ENCODE data around the gene CLEC4M.
"Not testable (repeated sequence)": the region's sequence is repeated elsewhere in the genome, so short reads cannot be mapped to it uniquely, and the experiment has no call there.

CLEC4M gene

DNA sequence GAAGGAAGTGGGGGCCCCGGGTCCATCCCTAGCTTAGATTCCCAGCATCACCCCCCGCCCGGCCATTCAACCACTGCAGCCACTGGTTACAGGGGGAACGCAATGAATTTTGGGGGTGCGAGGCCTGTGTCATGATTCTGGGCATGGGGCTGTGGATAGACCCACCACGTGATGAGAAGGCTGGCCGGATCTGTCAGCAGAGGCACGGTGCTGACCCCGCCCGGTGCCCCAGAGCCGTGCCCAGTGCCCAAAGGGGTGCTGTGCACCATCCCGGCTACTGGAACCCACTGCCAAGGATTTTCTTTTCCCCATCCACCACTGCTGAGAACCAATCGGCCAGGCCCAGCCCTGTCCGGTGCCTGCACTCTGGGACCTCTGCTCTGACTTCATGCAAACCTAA is 27.4 kb downstream of the CLEC4M start:
- H3K4ac ChIP-seq (ENCODE audit: low read depth, low read length) = no peak overlapping the region
- H3K56ac ChIP-seq (ENCODE audit: low read length) = no peak overlapping the region
- H3K79me2 ChIP-seq (ENCODE audit: control insufficient read depth, insufficient read depth, low read length) = no peaks in the 10 kb centered on the region
- no peak overlapping the region for H3K9ac ChIP-seq (ENCODE audit: low read length)
- no peak overlapping the region for H2BK15ac ChIP-seq (replicated peaks; ENCODE audit: low read depth)
- no peak overlapping the region for H3K27ac ChIP-seq (ENCODE audit: low read depth, low read length)
- peaks cover 21% of the 10 kb centered on the region for H3K27me3 ChIP-seq (ENCODE audit: insufficient read depth, low read length, poor library complexity)
- no peak overlapping the region for H2BK120ac ChIP-seq (ENCODE audit: low read depth, low read length)
- no peaks in the 10 kb centered on the region for H3K4me1 ChIP-seq (ENCODE audit: control insufficient read depth, low read depth, low read length)
- H3K4me3 ChIP-seq (ENCODE audit: low read length) = no peak overlapping the region
- H4K8ac ChIP-seq (ENCODE audit: low read depth, low read length) = no peak overlapping the region
- no peak overlapping the region for H2BK5ac ChIP-seq (ENCODE audit: low read length)
- H4K5ac ChIP-seq (ENCODE audit: low read length) = no peak overlapping the region
- H3K79me1 ChIP-seq (ENCODE audit: low read length) = no peaks in the 10 kb centered on the region
- H3K23ac ChIP-seq (ENCODE audit: low read length) = no peak overlapping the region
- H3K4me2 ChIP-seq (ENCODE audit: low read length) = no peak overlapping the region
- H2AK5ac ChIP-seq (ENCODE audit: low read length) = no peak overlapping the region
- DNase-seq = no peak
- no peak overlapping the region for H3K18ac ChIP-seq (ENCODE audit: low read length)
- WGBS (ENCODE audit: extremely low coverage, insufficient coverage, low lambda C conversion rate) = no CpG with 5 or more reads among the region's 14 CpGs
- no peaks in the 10 kb centered on the region for H3K36me3 ChIP-seq (ENCODE audit: control insufficient read depth, insufficient read depth, low read length)

DNA sequence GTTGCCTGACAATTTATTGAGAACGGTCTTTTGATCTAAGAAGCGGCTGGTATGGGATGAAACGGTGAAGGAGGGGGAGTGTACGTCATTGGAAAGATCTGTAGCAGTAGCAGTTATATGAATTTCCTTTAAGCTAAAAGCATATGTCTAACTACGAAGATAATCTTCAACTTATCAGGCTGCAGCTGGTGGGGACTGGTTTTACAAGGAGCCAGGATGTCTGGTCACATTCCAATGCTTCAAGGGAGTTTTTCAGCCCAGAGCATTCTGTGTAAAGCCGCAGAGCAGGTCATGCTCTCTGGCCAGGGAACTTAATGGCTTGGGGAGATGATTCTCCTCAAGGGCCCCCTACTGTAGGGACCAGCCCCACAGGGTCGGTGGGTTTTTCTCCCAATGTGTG is 29.2 kb downstream of the CLEC4M start:
- Histone ChIP-seq H3K27me3 (ENCODE audit: insufficient read depth, low read length, poor library complexity) (peaks cover 20% of the 10 kb centered on the region), H4K5ac (ENCODE audit: low read length) (no peak overlapping the region), H2BK5ac (ENCODE audit: low read length) (no peak overlapping the region), H3K27ac (ENCODE audit: low read depth, low read length) (no peak overlapping the region), H3K4me2 (ENCODE audit: low read length) (no peak overlapping the region), H2AK5ac (ENCODE audit: low read length) (no peak overlapping the region), H3K23ac (ENCODE audit: low read length) (no peak overlapping the region), H3K4me1 (ENCODE audit: control insufficient read depth, low read depth, low read length) (no peaks in the 10 kb centered on the region), H3K79me1 (ENCODE audit: low read length) (no peaks in the 10 kb centered on the region), H3K4me3 (ENCODE audit: low read length) (no peak overlapping the region), H3K18ac (ENCODE audit: low read length) (no peak overlapping the region), H3K4ac (ENCODE audit: low read depth, low read length) (no peak overlapping the region), H3K56ac (ENCODE audit: low read length) (no peak overlapping the region), H4K8ac (ENCODE audit: low read depth, low read length) (no peak overlapping the region), H2BK120ac (ENCODE audit: low read depth, low read length) (no peak overlapping the region), H3K36me3 (ENCODE audit: control insufficient read depth, insufficient read depth, low read length) (no peaks in the 10 kb centered on the region), H3K9ac (ENCODE audit: low read length) (no peak overlapping the region), H3K79me2 (ENCODE audit: control insufficient read depth, insufficient read depth, low read length) (no peaks in the 10 kb centered on the region), H2BK15ac (replicated peaks; ENCODE audit: low read depth) (no peak overlapping the region)
- DNase-seq = no peak
- WGBS (ENCODE audit: extremely low coverage, insufficient coverage, low lambda C conversion rate) = 100% methylated on average over 2 of the region's 7 CpGs

DNA sequence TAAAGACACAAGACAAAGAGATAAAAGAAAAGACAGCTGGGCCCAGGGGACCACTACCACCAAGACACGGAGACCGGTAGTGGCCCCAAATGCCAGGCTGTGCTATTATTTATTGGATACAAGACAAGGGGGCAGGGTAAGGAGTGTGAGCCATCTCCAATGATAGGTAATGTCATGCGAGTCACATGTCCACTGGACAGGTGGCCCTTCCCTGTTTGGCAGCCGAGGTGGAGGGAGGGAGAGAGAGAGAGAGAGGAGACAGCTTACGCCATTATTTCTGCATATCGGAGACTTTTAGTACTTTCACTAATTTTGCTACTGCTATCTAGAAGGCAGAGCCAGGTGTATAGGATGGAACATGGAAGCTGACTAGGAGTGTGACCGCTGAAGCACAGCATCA is 29.7 kb downstream of the CLEC4M start:
- no CpG with 5 or more reads among the region's 7 CpGs for WGBS (ENCODE audit: extremely low coverage, insufficient coverage, low lambda C conversion rate)
- H3K4me2 ChIP-seq (ENCODE audit: low read length); H3K23ac ChIP-seq (ENCODE audit: low read length); H3K36me3 ChIP-seq (ENCODE audit: control insufficient read depth, insufficient read depth, low read length); H2BK120ac ChIP-seq (ENCODE audit: low read depth, low read length); H3K56ac ChIP-seq (ENCODE audit: low read length); H2AK5ac ChIP-seq (ENCODE audit: low read length); H3K4ac ChIP-seq (ENCODE audit: low read depth, low read length); H4K8ac ChIP-seq (ENCODE audit: low read depth, low read length); DNase-seq; H2BK15ac ChIP-seq (replicated peaks; ENCODE audit: low read depth); H3K4me3 ChIP-seq (ENCODE audit: low read length); H3K9ac ChIP-seq (ENCODE audit: low read length); H3K27ac ChIP-seq (ENCODE audit: low read depth, low read length); H4K5ac ChIP-seq (ENCODE audit: low read length); H3K18ac ChIP-seq (ENCODE audit: low read length); H3K79me1 ChIP-seq (ENCODE audit: low read length); H3K79me2 ChIP-seq (ENCODE audit: control insufficient read depth, insufficient read depth, low read length); H2BK5ac ChIP-seq (ENCODE audit: low read length); H3K4me1 ChIP-seq (ENCODE audit: control insufficient read depth, low read depth, low read length): not testable (repeated sequence)
- peaks cover 16% of the 10 kb centered on the region for H3K27me3 ChIP-seq (ENCODE audit: insufficient read depth, low read length, poor library complexity)

DNA sequence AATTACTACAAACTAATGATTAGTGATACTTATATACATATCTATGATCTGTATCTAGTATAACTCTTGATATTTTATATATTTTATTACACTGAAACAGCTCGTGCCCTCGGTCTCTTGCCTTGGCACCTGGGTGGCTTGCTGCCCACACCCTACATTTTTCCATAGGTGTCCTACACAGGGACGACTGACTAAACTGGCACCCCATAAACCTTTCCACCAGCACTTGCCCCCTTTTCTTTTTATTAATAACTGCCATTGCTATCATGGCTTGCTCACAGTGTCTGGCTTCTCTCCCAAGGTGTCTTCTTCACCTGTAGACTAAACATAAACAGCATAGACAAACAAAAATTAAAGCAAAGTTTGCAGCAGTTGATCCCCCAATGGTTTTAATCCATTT is 30.4 kb downstream of the CLEC4M start:
- Histone ChIP-seq H3K27me3 (ENCODE audit: insufficient read depth, low read length, poor library complexity) (peaks cover 10% of the 10 kb centered on the region), H3K9ac (ENCODE audit: low read length) (no peak overlapping the region), H2BK120ac (ENCODE audit: low read depth, low read length) (no peak overlapping the region), H3K79me1 (ENCODE audit: low read length) (no peaks in the 10 kb centered on the region), H3K27ac (ENCODE audit: low read depth, low read length) (no peak overlapping the region), H2BK5ac (ENCODE audit: low read length) (no peak overlapping the region), H3K56ac (ENCODE audit: low read length) (no peak overlapping the region), H3K4me1 (ENCODE audit: control insufficient read depth, low read depth, low read length) (no peaks in the 10 kb centered on the region), H3K23ac (ENCODE audit: low read length) (no peak overlapping the region), H3K4ac (ENCODE audit: low read depth, low read length) (no peak overlapping the region), H3K36me3 (ENCODE audit: control insufficient read depth, insufficient read depth, low read length) (no peaks in the 10 kb centered on the region), H2BK15ac (replicated peaks; ENCODE audit: low read depth) (no peak overlapping the region), H3K79me2 (ENCODE audit: control insufficient read depth, insufficient read depth, low read length) (no peaks in the 10 kb centered on the region), H3K4me2 (ENCODE audit: low read length) (no peak overlapping the region), H3K18ac (ENCODE audit: low read length) (no peak overlapping the region), H3K4me3 (ENCODE audit: low read length) (no peak overlapping the region), H4K5ac (ENCODE audit: low read length) (no peak overlapping the region), H2AK5ac (ENCODE audit: low read length) (no peak overlapping the region), H4K8ac (ENCODE audit: low read depth, low read length) (no peak overlapping the region)
- DNase-seq = no peak
- no CpG with 5 or more reads among the region's 3 CpGs for WGBS (ENCODE audit: extremely low coverage, insufficient coverage, low lambda C conversion rate)

DNA sequence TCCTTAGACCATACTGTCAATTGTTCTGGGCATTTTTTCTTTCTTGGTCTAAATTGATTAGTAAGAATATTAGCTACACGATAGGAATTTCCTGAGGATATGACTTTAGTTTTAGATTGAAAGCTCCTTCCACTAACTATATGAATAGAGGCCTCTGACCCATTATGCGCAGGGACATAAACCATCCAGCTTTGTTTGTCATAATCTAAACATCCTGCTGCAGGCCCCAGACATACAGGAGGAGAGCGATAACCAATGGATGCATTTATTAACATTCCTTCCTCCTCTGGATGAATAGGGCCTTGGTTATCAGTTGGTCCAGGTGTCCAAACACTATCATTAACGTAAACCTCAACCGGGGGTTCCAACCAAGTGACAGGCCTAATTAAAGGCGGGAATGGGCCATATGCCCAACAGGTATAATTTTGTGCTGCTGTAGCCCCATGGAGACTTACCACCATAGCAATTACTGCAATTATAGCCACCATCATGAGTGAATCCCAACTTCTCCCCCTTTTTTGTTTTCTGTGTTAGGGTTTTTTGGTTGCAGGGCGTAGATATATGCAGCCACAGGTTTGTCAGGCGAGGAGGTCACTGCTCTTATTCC is 32.6 kb downstream of the CLEC4M start:
- Histone ChIP-seq H3K9ac (ENCODE audit: low read length) (no peak overlapping the region), H4K8ac (ENCODE audit: low read depth, low read length) (no peak overlapping the region), H4K5ac (ENCODE audit: low read length) (no peak overlapping the region), H2BK5ac (ENCODE audit: low read length) (no peak overlapping the region), H3K18ac (ENCODE audit: low read length) (no peak overlapping the region), H3K56ac (ENCODE audit: low read length) (no peak overlapping the region), H3K79me2 (ENCODE audit: control insufficient read depth, insufficient read depth, low read length) (no peaks in the 10 kb centered on the region), H3K4me1 (ENCODE audit: control insufficient read depth, low read depth, low read length) (no peaks in the 10 kb centered on the region), H3K4ac (ENCODE audit: low read depth, low read length) (no peak overlapping the region), H2AK5ac (ENCODE audit: low read length) (no peak overlapping the region), H3K4me2 (ENCODE audit: low read length) (no peak overlapping the region), H3K27me3 (ENCODE audit: insufficient read depth, low read length, poor library complexity) (peaks cover under 1% of the 10 kb centered on the region), H3K36me3 (ENCODE audit: control insufficient read depth, insufficient read depth, low read length) (no peaks in the 10 kb centered on the region), H3K79me1 (ENCODE audit: low read length) (no peaks in the 10 kb centered on the region), H3K27ac (ENCODE audit: low read depth, low read length) (no peak overlapping the region), H3K23ac (ENCODE audit: low read length) (no peak overlapping the region), H3K4me3 (ENCODE audit: low read length) (no peak overlapping the region), H2BK15ac (replicated peaks; ENCODE audit: low read depth) (no peak overlapping the region), H2BK120ac (ENCODE audit: low read depth, low read length) (no peak overlapping the region)
- DNase-seq = no peak
- no CpG with 5 or more reads among the region's 8 CpGs for WGBS (ENCODE audit: extremely low coverage, insufficient coverage, low lambda C conversion rate)

GRCh38 chr19:7799640-7800355 is 36.8 kb downstream of the CLEC4M start:
- H3K79me2 ChIP-seq (ENCODE audit: control insufficient read depth, insufficient read depth, low read length) = no peaks in the 10 kb centered on the region
- H3K4me1 ChIP-seq (ENCODE audit: control insufficient read depth, low read depth, low read length) = no peaks in the 10 kb centered on the region
- H3K56ac ChIP-seq (ENCODE audit: low read length) = peak overlapping the region; percentile 64
- H3K27me3 ChIP-seq (ENCODE audit: insufficient read depth, low read length, poor library complexity) = no peaks in the 10 kb centered on the region
- peak overlapping the region; percentile 33 for H3K9ac ChIP-seq (ENCODE audit: low read length)
- H4K5ac ChIP-seq (ENCODE audit: low read length) = no peak overlapping the region
- no peak overlapping the region for H3K27ac ChIP-seq (ENCODE audit: low read depth, low read length)
- no peak overlapping the region for H2AK5ac ChIP-seq (ENCODE audit: low read length)
- H4K8ac ChIP-seq (ENCODE audit: low read depth, low read length) = no peak overlapping the region
- no peak overlapping the region for H3K23ac ChIP-seq (ENCODE audit: low read length)
- H2BK120ac ChIP-seq (ENCODE audit: low read depth, low read length) = no peak overlapping the region
- H3K36me3 ChIP-seq (ENCODE audit: control insufficient read depth, insufficient read depth, low read length) = no peaks in the 10 kb centered on the region
- DNase-seq = peak; percentile 80
- H2BK15ac ChIP-seq (replicated peaks; ENCODE audit: low read depth) = no peak overlapping the region
- H3K4me3 ChIP-seq (ENCODE audit: low read length) = no peak overlapping the region
- no peak overlapping the region for H3K4me2 ChIP-seq (ENCODE audit: low read length)
- no peak overlapping the region for H3K18ac ChIP-seq (ENCODE audit: low read length)
- no peaks in the 10 kb centered on the region for H3K79me1 ChIP-seq (ENCODE audit: low read length)
- no CpG with 5 or more reads among the region's 34 CpGs for WGBS (ENCODE audit: extremely low coverage, insufficient coverage, low lambda C conversion rate)
- no peak overlapping the region for H3K4ac ChIP-seq (ENCODE audit: low read depth, low read length)
- no peak overlapping the region for H2BK5ac ChIP-seq (ENCODE audit: low read length)
